GM19043 (cell line): Measurements from ENCODE around the gene CFAP97D2.
A peak's percentile ranks its signal among the peaks of the same experiment; 100 is the strongest.
"Not testable (repeated sequence)": the region's sequence is repeated elsewhere in the genome, so short reads cannot be mapped to it uniquely, and the experiment has no call there.

Experiments used
- ATAC-seq: cut with Tn5 transposase; IDR thresholded peaks from one replicate; pipeline ENCODE4 v1.9.1; 2021; ENCODE audit warnings: low read depth; ENCODE audit not compliant: unreplicated experiment

Gene CFAP97D2

GRCh38 chr13:114142640-114143490 lies 36.2 kb upstream of the CFAP97D2 start:
- no peak for ATAC-seq

- peak; percentile 46 for ATAC-seq
Measured at GRCh38 chr13:114143806-114144605, 35.1 kb upstream of the CFAP97D2 start.

DNA sequence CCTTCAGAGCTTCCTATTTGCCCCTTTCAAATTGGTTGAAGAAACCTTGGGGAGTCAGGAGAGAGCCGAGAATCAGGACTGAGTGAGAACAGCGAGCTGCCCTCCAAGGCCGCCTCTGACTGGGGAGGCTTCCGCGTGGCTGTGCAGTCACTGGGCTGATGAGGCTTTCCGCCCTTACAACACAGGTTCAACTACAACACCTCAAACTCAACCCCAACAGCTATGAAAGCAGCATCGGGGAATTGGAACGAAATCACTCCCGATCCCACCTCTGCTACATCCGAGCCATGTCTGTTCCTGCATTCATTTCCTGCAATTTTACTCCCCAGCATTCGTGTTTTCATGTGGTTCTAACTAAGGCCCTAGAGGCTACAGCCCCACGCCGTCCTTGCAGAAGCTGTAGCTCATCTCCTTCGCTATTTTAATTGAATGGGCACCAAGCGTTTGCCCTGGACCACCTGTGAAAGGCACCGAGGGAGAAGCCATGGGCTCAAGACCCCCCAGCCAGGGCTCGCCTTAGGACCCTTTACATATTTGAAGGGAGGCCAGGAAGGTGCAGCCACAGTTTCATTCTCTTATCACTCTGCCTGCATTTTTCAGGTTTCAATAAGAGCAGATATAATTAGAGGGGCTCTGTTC lies 34.3 kb upstream of the CFAP97D2 start:
- no peak for ATAC-seq

- ATAC-seq = no peak
Measured at GRCh38 chr13:114145256-114145655, 33.8 kb upstream of the CFAP97D2 start.

- ATAC-seq = no peak
Measured at GRCh38 chr13:114145722-114146121, 33.3 kb upstream of the CFAP97D2 start.

DNA sequence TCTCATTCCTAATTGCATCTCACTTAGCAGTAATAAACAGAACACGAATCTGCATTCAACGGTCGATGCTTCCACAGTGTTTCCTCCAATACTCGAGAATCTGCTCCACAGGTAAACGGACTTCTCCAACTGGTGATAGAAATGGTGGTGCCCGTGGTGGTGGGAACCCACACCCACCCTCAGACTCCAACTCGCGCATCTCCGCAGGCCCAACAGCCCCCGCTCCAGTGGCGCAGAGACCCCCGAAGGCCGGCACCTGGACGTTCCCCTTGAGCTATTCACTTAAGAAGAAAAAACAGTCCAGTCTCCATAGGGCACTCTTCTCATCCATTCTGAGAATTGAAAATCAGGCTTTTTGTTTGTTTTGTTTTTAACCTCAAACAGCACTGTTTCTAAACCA lies 32.9 kb upstream of the CFAP97D2 start:
- ATAC-seq = no peak

GRCh38 chr13:114146629-114147028 lies 32.4 kb upstream of the CFAP97D2 start:
- ATAC-seq = no peak

GRCh38 chr13:114147803-114148520 lies 31.1 kb upstream of the CFAP97D2 start:
- no peak for ATAC-seq

- peak; percentile 78 for ATAC-seq
Measured at GRCh38 chr13:114148521-114148855, 30.6 kb upstream of the CFAP97D2 start.

DNA sequence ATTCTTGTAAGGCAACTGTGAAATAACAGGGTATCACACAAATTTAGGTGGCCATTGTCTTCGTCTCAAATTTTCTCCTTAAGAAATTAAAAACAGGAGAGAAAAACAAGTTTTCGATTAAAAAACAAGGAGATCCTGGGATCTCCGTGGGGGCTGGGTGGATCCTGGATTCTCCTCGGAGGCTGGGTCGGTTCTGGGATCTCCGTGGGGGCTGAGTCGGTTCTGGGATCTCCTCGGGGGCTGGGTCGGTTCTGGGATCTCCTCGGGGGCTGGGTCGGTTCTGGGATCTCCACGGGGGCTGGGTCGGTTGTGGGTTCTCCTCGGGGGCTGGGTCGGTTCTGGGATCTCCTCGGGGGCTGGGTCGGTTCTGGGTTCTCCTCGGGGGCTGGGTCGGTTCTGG lies 30.2 kb upstream of the CFAP97D2 start:
- not testable (repeated sequence) for ATAC-seq

DNA sequence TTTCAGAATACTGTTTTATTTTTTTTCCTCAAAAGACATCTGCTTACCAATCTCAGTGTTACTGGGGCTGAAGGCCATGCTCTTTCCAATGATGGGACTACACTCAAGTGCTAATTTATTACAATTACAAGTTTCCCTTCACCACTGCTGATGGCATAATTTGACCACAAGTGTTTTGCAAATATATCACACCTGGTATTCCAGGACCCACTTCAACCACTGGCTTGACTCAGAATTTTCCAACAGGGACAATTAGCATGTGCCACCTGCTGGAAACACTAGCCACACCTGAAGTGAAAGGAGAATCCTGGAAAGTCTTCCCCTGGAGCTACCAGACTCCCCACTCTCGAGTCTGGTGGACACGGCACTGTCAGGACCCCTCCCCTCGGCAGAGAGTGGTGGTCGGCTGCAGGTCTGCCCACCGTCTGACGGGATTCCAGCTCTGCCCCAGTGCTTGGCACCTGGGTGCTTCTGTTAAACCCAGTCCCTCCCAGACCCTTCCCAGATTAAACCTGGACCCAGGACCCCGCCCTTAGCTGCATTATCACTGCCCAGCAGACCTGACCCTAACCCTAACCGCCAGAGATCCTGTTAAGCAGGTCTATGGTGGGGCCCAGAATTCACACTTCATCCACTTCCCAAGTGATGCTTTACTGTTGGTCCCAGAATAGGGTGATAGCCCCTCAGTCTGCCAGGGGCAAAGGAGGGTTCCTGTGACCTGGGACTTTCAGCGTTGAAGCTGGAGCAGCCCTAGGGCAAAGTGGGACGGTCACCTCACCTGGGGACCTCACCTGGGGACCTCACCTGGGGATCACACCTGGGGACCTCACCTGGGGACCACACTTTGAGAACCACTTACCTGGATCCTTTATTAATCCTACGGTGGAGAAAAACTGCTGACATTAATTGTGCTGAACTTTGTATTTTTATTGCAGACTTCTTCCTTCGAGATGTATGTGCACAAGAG lies 29.0 kb upstream of the CFAP97D2 start:
- ATAC-seq = no peak

GRCh38 chr13:114151031-114151430 lies 28.0 kb upstream of the CFAP97D2 start:
- ATAC-seq = no peak

DNA sequence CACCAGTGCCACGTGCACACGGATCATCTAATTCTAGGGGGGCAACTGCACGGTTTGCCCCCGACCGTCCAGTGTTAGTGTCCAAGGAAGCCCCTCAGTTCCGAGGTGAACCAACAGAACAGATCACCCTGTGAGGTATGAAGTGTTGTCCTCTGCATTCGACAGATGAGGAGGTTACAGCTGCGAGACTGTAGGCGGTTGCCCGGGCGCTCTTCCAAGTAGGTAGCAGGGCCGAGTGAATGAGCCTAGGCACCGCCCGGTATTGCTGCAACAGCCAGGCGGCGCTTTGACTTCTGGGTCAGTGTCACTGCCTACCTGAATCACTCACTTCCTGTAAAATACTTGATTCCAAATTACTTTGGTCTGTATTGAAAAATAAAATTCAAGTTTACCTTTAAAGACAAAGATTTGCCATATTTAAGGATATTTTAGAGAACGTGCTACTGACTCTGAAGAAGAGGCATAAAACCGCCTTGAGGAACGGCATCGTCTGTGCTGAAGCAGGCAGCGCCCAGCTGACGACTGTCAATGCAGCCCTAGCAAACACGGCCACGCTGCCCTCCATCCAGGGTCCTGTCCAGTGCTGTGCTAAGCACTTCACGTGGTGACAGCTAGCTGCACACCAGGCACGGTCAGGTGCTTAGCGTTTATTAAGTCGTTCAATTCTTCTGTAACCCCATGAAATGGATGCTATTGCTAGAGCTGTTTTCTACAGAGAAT lies 27.3 kb upstream of the CFAP97D2 start:
- no peak for ATAC-seq

GRCh38 chr13:114152285-114152645 lies 26.8 kb upstream of the CFAP97D2 start:
- ATAC-seq = no peak

DNA sequence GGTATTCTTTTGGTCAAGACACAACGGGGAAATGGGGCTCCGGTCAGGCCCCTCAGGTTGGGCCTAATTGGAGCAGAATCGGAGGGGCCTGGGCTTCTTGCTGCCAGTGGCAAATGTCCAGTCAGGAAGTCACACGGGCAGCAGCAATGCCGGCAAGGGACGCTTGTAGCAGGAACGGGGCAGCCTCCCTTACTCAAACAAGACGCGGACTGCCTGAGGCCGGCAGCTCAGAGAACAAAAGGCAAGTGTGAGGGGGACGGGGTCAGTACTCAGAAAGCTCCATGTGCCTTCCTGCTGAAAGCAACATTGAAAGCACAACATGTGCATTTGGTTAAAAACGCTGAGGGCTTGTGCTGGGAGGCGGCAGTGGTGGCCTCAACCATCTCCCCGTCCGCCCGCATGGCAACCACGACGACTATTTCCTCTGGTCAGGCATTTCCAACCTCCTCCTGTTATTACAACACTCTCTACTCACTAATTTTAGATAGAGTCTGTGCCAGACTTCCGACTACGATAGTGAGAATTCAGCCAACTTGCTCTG lies 26.2 kb upstream of the CFAP97D2 start:
- no peak for ATAC-seq

- ATAC-seq = no peak
Measured at GRCh38 chr13:114153485-114154080, 25.5 kb upstream of the CFAP97D2 start.

DNA sequence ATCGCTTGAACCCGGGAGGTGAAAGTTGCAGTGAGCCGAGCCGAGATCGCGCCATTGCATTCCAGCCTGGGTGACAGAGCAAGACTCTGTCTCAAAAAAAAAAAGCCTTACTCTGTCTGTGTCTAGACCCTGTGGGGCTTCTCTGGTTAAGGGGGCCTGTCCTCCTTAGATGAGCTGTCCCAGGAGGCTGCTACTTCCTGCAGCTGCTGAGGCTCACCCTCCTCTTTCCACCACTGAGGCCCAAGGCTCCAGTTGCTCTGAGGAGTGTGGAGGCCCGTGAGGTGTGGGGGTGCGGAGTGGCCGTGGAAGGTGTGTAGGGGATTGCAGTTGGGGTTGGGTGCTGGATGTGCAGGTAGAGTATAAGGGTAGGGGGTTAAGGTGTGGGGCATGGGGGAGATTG lies 24.6 kb upstream of the CFAP97D2 start:
- ATAC-seq = no peak

- no peak for ATAC-seq
Measured at GRCh38 chr13:114155320-114155719, 23.7 kb upstream of the CFAP97D2 start.
